Duodenal mucosa (tissue), 2 donors: ENCODE measurements around the gene FYB2.

ENCODE experiments used
- H3K27ac ChIP-seq: one replicate; pipeline ENCODE4 v1.7.0; 2013; ENCODE audit warnings: low read depth, low read length
- H3K27me3 ChIP-seq, 2 donors: one replicate each; pipeline ENCODE4 v1.7.0; 2013; ENCODE audit warnings: low read length in 2 of 2, control low read depth in 1 of 2; ENCODE audit not compliant: insufficient read depth in 2 of 2, control insufficient read depth in 1 of 2
- H3K36me3 ChIP-seq, 2 donors: one replicate each; pipeline ENCODE4 v1.7.0; 2013; ENCODE audit warnings: low read length in 2 of 2, control low read depth in 1 of 2; ENCODE audit not compliant: insufficient read depth in 2 of 2, control insufficient read depth in 1 of 2
- H3K4me1 ChIP-seq, 2 donors: one replicate each; pipeline ENCODE4 v1.7.0; 2013; ENCODE audit warnings: low read length in 2 of 2, control low read depth in 1 of 2; ENCODE audit not compliant: insufficient read depth in 2 of 2, control insufficient read depth in 1 of 2
- H3K4me3 ChIP-seq, 2 donors: one replicate each; pipeline ENCODE4 v1.7.0; 2013; ENCODE audit warnings: low read length in 2 of 2, low read depth in 1 of 2
- H3K9ac ChIP-seq, 2 donors: one replicate each; pipeline ENCODE4 v1.7.0; 2013; ENCODE audit warnings: low read length in 2 of 2, low read depth in 1 of 2
- H3K9me3 ChIP-seq, 2 donors: one replicate each; pipeline ENCODE4 v1.7.0; 2013; ENCODE audit warnings: low read length in 2 of 2, control low read depth in 1 of 2; ENCODE audit not compliant: control insufficient read depth in 1 of 2

Gene FYB2

DNA sequence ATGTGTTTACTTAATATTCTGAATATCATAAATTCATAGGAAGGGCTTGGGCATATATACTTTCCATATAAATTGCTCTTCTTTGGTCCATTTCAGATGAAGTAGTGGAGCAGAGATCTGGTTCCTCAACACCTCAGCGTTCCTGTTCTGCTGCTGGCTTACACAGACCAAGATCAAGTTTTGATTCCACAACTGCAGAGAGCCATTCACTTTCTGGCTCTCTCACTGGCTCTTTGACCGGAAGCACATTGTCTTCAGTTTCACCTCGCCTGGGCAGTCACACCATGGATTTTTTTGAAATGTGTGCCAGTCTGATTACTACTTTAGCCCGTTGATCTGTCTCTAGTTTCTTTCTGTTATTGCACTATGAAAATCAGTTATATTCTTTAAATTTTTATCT lies 111.8 kb downstream of the FYB2 start:
- Histone ChIP-seq H3K27ac (no peak overlapping the region), H3K4me1 (no peaks in the 10 kb centered on the region), H3K9me3 (peaks cover 0 to 5% of the 10 kb centered on the region in 2 donors), H3K4me3 (no peak overlapping the region), H3K36me3 (no peaks in the 10 kb centered on the region), H3K9ac (no peak overlapping the region), H3K27me3 (peaks cover 0 to 4% of the 10 kb centered on the region in 2 donors)

DNA sequence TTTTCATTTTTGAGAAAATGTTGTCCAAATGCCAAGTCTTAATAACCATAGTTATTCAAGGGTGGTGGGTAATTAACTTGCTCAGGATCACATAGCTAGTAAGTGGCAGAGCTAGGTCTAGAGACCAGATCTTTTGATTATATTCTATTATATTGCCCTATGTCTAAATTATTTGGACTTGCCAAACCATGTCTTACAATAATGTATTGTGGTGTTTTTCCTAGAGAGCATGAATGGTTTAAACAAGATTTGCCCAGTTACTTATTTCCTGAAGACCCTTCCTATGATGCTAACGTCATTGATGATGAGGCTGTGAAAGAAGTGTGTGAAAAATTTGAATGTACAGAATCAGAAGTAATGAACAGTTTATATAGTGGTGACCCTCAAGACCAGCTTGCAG lies 115.5 kb downstream of the FYB2 start:
- H3K27ac ChIP-seq = no peak overlapping the region
- H3K9ac ChIP-seq = no peak overlapping the region
- H3K27me3 ChIP-seq = no peaks in the 10 kb centered on the region
- no peaks in the 10 kb centered on the region for H3K4me1 ChIP-seq
- peaks cover 0 to 5% of the 10 kb centered on the region in 2 donors for H3K9me3 ChIP-seq
- H3K36me3 ChIP-seq = no peaks in the 10 kb centered on the region
- H3K4me3 ChIP-seq = no peak overlapping the region

DNA sequence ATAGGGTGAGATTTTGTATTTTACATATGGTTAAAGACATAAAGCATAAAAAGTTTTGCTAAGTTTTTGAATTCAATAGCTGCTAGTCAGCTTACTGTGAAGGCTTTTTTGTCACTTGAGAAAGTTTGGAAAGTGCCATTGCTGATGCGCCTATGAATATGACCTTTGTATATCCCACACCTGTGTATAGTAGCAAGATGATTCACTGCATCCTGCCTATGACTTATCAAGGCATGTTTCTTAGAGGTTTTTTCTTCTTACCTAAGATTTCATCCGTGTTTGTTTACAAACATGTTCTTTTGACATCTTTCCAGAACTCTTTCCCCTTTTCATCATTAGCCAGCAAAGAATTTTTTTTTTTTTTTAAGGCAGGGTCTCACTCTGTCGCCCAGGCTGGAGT lies 122.5 kb downstream of the FYB2 start:
- Histone ChIP-seq H3K4me1 (no peaks in the 10 kb centered on the region), H3K4me3 (no peak overlapping the region)

GRCh38 chr1:56688522-56689026 lies 130.6 kb downstream of the FYB2 start:
- Histone ChIP-seq H3K4me1 (no peaks in the 10 kb centered on the region), H3K9me3 (no peaks in the 10 kb centered on the region), H3K27me3 (no peaks in the 10 kb centered on the region), H3K4me3 (no peak overlapping the region), H3K9ac (no peak overlapping the region), H3K27ac (no peak overlapping the region), H3K36me3 (no peaks in the 10 kb centered on the region)

More for the DNA sequence above, 122.5 kb downstream of the FYB2 start:
- Histone ChIP-seq H3K9me3 (no peaks in the 10 kb centered on the region), H3K36me3 (no peaks in the 10 kb centered on the region), H3K27me3 (no peaks in the 10 kb centered on the region), H3K9ac (no peak overlapping the region), H3K27ac (no peak overlapping the region)

DNA sequence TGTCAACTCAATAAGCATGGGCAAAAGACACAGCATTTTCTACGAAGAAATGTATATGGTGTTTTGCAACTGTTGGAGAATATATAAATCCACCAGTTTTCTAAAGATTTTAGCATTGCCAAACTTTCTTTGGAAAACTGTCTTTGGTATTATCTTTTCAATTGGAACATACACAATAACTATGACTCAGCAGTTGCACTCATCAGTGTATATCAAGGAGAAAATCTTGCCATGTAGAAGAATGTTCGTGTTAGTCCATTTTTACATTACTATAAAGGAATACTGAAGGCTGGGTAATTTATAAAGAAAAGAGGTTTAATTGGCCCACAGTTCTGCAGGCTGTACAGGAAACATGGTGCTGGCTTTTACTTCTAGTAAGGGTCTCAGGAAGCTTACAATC lies 133.0 kb downstream of the FYB2 start:
- Histone ChIP-seq H3K4me1 (no peaks in the 10 kb centered on the region), H3K4me3 (no peak overlapping the region), H3K36me3 (no peaks in the 10 kb centered on the region), H3K27me3 (no peaks in the 10 kb centered on the region), H3K9me3 (no peaks in the 10 kb centered on the region), H3K27ac (no peak overlapping the region), H3K9ac (no peak overlapping the region)

- H3K27ac ChIP-seq = no peak overlapping the region
- no peaks in the 10 kb centered on the region for H3K9me3 ChIP-seq
- no peaks in the 10 kb centered on the region for H3K27me3 ChIP-seq
- H3K36me3 ChIP-seq = no peaks in the 10 kb centered on the region
- H3K4me3 ChIP-seq = no peak overlapping the region
- no peak overlapping the region for H3K9ac ChIP-seq
- no peaks in the 10 kb centered on the region for H3K4me1 ChIP-seq
These were observed 135.6 kb downstream of the FYB2 start for GRCh38 chr1:56683569-56683968.

DNA sequence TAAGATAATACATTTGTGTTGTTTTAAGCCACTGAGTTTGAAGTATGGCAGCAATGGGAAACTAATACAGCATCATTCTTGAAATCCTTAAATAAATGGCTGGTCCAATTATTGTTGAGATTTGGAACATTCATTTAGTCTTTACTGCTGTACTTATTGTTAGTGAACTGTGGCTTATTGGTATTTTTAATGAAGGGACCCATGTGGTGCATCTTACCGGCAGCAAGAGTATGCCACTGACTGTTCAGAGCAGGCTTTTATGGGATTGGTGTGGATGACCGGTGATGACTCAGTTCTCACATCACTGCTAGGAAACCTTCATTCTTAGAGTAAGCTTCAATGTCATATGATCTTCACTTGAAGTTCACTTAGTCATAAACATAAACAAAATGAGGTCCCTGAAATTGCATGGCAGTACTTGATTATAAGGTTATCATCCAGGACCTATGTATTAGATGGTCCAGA lies 142.6 kb downstream of the FYB2 start:
- Histone ChIP-seq H3K27me3 (no peaks in the 10 kb centered on the region), H3K9ac (no peak overlapping the region), H3K9me3 (no peaks in the 10 kb centered on the region), H3K4me3 (no peak overlapping the region), H3K36me3 (no peaks in the 10 kb centered on the region), H3K27ac (no peak overlapping the region), H3K4me1 (no peaks in the 10 kb centered on the region)

GRCh38 chr1:56675763-56676162 lies 143.4 kb downstream of the FYB2 start:
- Histone ChIP-seq H3K27ac (no peak overlapping the region), H3K4me1 (no peaks in the 10 kb centered on the region), H3K36me3 (no peaks in the 10 kb centered on the region), H3K9me3 (no peaks in the 10 kb centered on the region), H3K27me3 (no peaks in the 10 kb centered on the region), H3K4me3 (no peak overlapping the region), H3K9ac (no peak overlapping the region)

DNA sequence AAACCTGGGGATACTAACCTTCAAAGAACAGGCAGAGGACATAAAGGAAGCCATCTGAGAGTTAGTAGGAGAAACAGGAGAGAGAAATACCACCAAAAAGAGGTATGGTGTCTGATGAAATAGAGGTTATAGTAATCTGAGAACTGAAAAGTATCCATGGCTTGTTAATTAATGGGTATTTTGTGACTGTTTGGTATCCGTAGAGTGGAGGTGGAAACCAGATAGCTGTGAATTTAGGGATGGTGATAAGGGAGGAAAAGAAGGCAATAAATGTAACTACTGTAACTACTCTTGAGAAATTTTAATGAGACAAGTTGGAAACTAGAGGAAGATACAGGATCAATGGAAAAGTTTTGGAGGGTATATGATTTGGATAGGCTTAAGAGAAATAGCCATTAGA lies 146.6 kb downstream of the FYB2 start:
- H3K4me3 ChIP-seq = no peak overlapping the region
- no peaks in the 10 kb centered on the region for H3K27me3 ChIP-seq
- no peaks in the 10 kb centered on the region for H3K9me3 ChIP-seq
- H3K4me1 ChIP-seq = no peaks in the 10 kb centered on the region
- no peak overlapping the region for H3K9ac ChIP-seq
- no peaks in the 10 kb centered on the region for H3K36me3 ChIP-seq
- H3K27ac ChIP-seq = no peak overlapping the region

DNA sequence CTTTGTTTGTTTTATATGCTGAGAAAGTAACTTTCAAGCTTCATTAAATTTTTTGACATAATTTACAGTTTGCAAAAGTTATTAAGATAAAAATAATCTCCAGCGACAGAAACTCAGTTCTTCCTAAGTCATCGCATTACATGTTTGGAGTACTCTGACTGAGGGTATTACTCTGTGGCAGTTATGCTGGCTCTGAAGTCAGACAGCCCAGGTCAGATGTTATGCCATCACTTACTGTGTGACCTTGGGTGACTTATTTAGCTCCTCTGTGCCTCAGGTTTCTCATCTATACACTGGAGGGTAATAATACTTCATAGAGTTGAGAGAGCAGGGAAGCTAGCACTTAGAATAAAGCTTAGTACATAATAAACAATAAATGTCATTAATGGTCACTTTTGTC lies 147.7 kb downstream of the FYB2 start:
- Histone ChIP-seq H3K36me3 (no peaks in the 10 kb centered on the region), H3K9ac (no peak overlapping the region), H3K27me3 (no peaks in the 10 kb centered on the region), H3K27ac (no peak overlapping the region), H3K9me3 (no peaks in the 10 kb centered on the region), H3K4me3 (no peak overlapping the region), H3K4me1 (no peaks in the 10 kb centered on the region)

- Histone ChIP-seq H3K4me3 (no peak overlapping the region), H3K9me3 (no peaks in the 10 kb centered on the region), H3K4me1 (no peaks in the 10 kb centered on the region), H3K36me3 (no peaks in the 10 kb centered on the region), H3K27me3 (no peaks in the 10 kb centered on the region), H3K27ac (no peak overlapping the region), H3K9ac (no peak overlapping the region)
These were observed 148.1 kb downstream of the FYB2 start for GRCh38 chr1:56671085-56671484.
